ENCODE measurements around the gene HORMAD2. TPM values are rescaled to one million over a fixed set of nuclear protein-coding genes. Genes with fewer than 3 reads are reported as not detected.

HORMAD2 gene
- total RNA-seq: 1.0 TPM in 1 of 2 replicates, not detected in the other

DNA sequence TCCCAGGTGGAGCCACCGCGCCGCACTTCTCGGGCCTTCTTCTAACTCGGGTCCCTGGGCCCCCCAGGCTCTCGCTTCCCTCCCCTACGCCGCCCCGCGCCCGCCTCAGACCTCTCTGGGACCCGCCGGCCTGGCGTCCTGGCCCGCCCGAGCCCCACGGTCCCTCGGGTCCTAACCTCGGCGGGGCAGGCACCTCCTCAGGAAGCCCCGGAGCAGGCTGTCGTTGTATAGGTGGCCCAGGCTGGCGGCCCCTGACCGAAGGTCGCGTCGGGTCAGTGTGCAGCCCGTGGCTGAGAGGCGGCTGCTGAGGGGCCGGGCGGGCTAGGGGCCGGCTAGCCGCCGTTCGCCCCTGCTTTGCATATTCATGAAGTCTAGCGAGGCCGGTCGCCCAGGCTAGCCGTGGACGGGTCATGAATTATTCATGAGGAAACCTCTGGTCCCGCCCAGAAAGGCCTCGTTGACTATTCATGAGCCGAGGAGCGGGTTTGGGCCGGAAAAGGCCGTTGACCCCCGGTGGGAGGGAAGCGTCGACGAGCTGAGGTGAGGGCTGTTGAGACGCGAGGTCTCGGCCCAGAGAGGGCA is at the start of gene HORMAD2:
TSS of gene HORMAD2 (plus strand) at position 513 of the 582 bp plus-strand sequence. CDS start 13,489 bp downstream, outside the sequence.
- DNase-seq (ENCODE audit: low read depth): peak; percentile 53

- DNase-seq (ENCODE audit: low read depth): no peak
These were observed 48.9 kb upstream of the HORMAD2 start for GRCh38 chr22:30031328-30031727.

- DNase-seq (ENCODE audit: low read depth): peak; percentile 22
These were observed 48.4 kb upstream of the HORMAD2 start for GRCh38 chr22:30031764-30032455.

GRCh38 chr22:30033137-30033536 is 47.1 kb upstream of the HORMAD2 start:
- DNase-seq (ENCODE audit: low read depth): no peak

- DNase-seq (ENCODE audit: low read depth): no peak
These were observed 46.4 kb upstream of the HORMAD2 start for GRCh38 chr22:30033901-30034300.

GRCh38 chr22:30036656-30037055 is 43.6 kb upstream of the HORMAD2 start:
- DNase-seq (ENCODE audit: low read depth): peak; percentile 49

DNA sequence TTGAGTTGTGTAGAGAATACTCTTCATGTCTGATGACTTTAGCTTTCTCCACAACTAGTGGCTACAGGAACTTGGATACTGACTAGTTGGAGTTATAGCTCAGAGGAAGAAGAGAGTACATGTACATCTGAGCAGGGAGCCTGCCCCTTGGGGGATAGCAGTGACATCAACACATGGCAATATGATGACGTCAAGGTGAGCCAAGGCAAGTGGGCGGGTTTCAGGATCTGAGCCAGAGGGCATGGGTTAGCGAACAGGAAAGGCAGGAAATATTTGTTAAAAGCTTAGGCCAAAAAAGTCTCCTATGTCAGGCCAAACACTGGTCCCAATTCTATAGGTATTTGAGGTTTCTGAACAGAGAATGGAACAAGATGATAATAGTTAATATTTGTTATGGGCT is 42.0 kb upstream of the HORMAD2 start:
- peak; percentile 56 for DNase-seq (ENCODE audit: low read depth)

DNA sequence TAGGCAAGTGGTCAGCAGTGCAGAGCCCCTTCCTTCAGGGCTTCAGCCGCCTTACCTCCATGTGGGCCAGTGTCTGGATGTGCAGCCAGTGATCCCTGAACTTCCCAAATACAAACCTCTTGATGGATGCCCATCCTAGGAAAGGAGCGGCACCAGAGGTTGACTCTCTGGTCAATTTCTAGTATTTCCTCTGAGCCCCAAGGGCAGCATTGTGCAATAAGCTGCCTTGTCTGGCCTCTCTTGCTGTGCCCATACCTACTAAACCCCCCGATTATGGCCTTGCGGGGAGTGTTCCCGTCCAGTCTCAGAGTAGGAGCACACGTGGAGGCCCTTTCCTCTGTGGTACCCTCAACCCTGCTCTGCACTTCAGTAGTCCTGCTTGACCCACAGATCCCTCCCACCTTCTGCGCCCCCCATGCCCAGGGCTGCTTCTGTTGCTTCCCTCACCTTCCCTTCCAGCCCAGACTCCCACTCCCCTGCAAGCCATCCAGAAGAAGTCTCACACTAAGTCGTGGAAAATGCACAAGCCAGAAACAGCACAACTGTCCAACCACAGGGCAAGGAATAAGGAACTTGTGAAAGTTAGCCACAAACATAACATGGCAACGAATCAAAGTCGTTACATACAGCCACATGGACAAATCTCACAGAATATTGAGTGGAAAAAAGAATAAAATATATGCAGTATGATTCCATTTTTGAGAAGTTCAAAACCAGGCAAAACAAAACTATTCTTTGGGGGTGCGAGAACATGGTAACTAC is 39.6 kb upstream of the HORMAD2 start:
- DNase-seq (ENCODE audit: low read depth): no peak

DNA sequence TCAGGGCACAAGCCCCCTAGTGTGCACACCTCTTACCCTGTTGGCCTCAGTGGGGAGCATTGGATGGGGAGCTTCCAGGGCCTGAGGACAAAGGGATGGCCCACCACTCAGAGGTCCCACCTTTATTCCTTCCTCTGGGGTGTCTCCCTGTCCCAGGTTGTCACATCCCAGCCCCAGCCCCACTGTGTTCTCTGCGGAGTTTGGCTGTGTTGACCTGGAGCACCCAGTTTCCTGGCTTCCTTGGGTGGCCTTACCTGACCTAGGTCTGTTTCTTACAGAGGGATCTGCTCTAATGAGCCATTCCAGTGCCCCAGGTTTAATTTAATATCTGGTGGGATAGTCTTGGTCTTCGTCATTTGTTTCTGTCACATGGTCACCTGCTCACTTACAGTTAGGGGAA is 38.8 kb upstream of the HORMAD2 start:
- DNase-seq (ENCODE audit: low read depth): no peak

DNA sequence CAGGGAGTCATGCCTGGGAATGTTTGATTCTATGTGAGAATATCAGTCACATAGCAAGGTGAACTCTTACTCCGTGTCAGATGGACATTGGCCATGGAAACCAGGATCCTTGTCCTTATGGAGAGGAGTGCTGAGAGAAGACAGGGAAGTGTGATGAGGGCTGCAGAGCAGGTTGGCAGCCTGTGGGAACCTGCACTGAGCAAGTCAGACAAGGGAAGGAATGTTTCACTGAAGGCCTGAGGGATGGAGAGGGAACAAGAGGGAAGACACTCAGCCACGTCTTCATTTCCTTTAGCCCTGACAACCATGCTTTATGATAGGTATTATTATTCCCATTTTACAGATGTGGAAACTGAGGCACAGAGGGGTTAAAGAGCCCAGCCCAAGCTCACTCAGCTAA is 38.4 kb upstream of the HORMAD2 start:
- DNase-seq (ENCODE audit: low read depth): no peak

DNA sequence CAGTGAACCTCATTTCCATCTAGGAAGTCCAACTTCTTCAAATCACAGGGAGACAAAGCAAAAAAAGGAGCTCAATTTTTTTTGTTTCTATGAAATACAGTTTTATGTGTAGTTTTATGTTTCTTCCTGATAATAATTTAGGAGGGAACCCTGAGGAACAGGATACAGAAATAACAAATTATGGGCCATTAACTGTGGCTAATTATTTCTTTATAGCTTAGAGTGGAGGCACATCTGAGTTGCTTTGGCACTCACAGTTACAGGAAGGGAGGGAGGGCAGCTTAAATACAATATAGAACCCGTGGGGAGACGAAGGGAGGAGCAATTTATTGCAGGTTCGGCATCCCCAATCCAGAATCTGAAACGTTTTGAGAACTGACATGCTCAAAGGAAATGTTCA is 37.1 kb upstream of the HORMAD2 start:
- peak; percentile 29 for DNase-seq (ENCODE audit: low read depth)

GRCh38 chr22:30044369-30044768 is 35.9 kb upstream of the HORMAD2 start:
- DNase-seq (ENCODE audit: low read depth): peak; percentile 99

DNA sequence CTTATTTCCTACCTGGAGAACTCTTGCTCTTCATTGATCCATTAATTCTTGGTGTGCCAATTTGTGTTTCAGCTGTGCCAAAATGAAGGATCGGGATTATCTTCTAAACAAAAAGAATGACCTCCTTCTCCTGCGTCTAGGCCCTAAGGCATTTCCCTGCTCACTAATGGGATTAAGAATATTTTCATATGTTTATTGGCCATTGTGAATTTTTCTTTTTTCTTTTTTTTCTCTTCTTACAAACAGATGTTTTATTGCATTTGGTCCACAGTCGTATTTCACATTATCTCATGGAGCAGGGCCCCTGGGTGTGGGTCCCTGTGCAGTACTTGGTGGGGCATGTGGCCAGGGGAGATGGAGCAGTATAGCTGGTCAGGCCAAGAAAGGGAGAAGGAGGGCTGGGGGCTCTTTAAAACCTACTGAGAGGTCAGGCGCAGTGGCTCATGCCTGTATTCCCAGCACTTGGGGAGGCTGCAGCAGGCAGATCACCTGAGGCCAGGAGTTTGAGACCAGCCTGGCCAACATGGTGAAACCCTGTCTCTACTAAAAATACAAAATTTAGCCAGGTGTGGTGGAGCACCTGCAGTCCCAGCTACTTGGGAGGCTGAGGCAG is 35.3 kb upstream of the HORMAD2 start:
- DNase-seq (ENCODE audit: low read depth): no peak

DNA sequence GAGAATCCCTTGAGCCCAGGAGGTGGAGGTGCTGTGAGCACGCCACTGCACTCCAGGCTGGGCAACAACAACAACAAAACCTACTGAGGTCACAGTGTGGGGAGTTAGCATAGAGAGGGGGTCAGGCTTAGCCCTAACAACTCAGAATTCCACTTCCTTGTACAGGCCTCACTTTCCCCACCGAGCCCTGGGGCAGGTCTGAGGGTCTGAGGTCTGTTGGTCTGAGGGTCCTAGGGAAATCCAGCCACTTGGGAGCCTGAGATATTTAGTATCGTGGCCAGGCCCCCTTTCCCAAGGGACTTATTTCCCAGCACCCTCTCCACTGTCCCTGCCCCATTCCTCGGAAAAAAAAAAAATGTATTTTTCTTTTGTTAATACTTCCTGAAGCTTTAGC is 34.8 kb upstream of the HORMAD2 start:
- no peak for DNase-seq (ENCODE audit: low read depth)

GRCh38 chr22:30045901-30046715 is 34.2 kb upstream of the HORMAD2 start:
- DNase-seq (ENCODE audit: low read depth): no peak

GRCh38 chr22:30046716-30047363 is 33.4 kb upstream of the HORMAD2 start:
- no peak for DNase-seq (ENCODE audit: low read depth)

GRCh38 chr22:30047364-30047738 is 32.9 kb upstream of the HORMAD2 start:
- DNase-seq (ENCODE audit: low read depth): peak; percentile 12

DNA sequence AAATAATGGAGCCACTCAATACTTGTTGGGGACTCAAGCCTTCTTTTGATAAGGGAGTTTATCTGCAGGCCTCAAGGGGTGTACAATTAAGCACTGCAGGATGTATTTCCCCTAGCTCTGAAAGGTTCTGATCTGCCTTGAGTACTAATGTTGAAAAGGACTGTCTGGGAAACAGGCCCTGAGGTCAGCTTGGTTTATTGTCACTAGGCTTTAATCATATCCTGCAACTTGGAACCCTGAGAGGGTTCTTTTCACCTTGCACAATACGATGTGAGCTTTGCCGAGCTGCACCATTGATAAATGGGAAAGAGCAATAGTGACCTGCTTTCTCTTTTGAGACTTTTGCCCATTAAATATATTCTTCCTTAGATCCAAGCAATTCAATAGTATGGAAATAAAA is 31.6 kb upstream of the HORMAD2 start:
- DNase-seq (ENCODE audit: low read depth): no peak

- no peak for DNase-seq (ENCODE audit: low read depth)
These were observed 26.0 kb upstream of the HORMAD2 start for GRCh38 chr22:30054067-30054763.

- DNase-seq (ENCODE audit: low read depth): no peak
These were observed 25.5 kb upstream of the HORMAD2 start for GRCh38 chr22:30054764-30055069.

DNA sequence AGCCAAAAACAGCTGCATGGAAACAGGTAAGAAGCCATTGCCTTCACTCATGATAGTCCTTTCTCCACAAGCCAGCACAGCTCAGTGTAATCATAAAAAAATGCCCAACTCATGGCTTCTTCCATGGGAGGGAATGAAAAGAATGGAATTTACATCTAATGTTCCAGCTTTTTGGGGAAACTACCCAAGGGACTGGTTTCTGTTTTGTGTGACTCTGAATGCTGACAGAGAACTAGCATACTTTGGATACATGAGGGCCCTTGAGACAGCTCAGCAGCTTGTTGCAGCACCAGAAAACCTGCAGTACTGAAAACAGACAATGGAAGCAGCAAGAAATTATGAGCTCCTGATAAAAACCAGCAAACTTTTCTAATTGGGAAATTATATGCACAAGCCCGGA is 24.2 kb upstream of the HORMAD2 start:
- no peak for DNase-seq (ENCODE audit: low read depth)

Data from renal cortical epithelial cell (primary cell).